Neural progenitor cell (in vitro differentiated cells): Measurements from ENCODE around the gene RNF157. TPM values are rescaled to one million over a fixed set of nuclear protein-coding genes. Genes with fewer than 3 reads are reported as not detected.
A peak's percentile ranks its signal among the peaks of the same experiment; 100 is the strongest.

Source experiments
- DNase-seq: peaks from one replicate; pipeline ENCODE4 v3.0.0-alpha.2; 2016; ENCODE audit warnings: low spot score
- H2AFZ ChIP-seq: fragments of 200-600 bp; sonication (generic); replicated peaks from 2 replicates; pipeline ENCODE4 v1.6.1; 2016; ENCODE audit warnings: antibody characterized with exemption
- H3F3A ChIP-seq: fragments of 200-600 bp; sonication (generic); 2 replicates; pipeline ENCODE4 v1.6.1; 2016; ENCODE audit warnings: antibody characterized with exemption, low read depth
- H3K27ac ChIP-seq: fragments of 200-600 bp; sonication (generic); 2 replicates; pipeline ENCODE4 v1.5.1; 2016; ENCODE audit warnings: mild to moderate bottlenecking
- H3K27me3 ChIP-seq: fragments of 200-600 bp; sonication (generic); 2 replicates; pipeline ENCODE4 v1.6.1; 2016; ENCODE audit warnings: mild to moderate bottlenecking, moderate library complexity
- H3K36me3 ChIP-seq: fragments of 200-600 bp; sonication (generic); 2 replicates; pipeline ENCODE4 v1.5.1; 2016
- H3K4me1 ChIP-seq: fragments of 200-600 bp; sonication (generic); 2 replicates; pipeline ENCODE4 v1.6.1; 2016; ENCODE audit warnings: mixed run types
- H3K4me2 ChIP-seq: fragments of 200-600 bp; sonication (generic); 2 replicates; pipeline ENCODE4 v1.6.1; 2016
- H3K4me3 ChIP-seq: fragments of 200-600 bp; sonication (generic); 2 replicates; pipeline ENCODE4 v1.5.1; 2016
- H3K79me2 ChIP-seq: fragments of 200-600 bp; sonication (generic); 2 replicates; pipeline ENCODE4 v1.6.1; 2016; ENCODE audit warnings: low read depth
- H3K9ac ChIP-seq: fragments of 200-600 bp; sonication (generic); 2 replicates; pipeline ENCODE4 v1.6.1; 2016
- H3K9me3 ChIP-seq: fragments of 200-600 bp; sonication (generic); 2 replicates; pipeline ENCODE4 v1.5.1; 2016; ENCODE audit warnings: low read depth
- H4K20me1 ChIP-seq: fragments of 200-600 bp; sonication (generic); 2 replicates; pipeline ENCODE4 v1.6.1; 2016; ENCODE audit warnings: low read depth
- H3K27ac Mint-ChIP-seq: 3 replicates; pipeline ENCODE4 v1.8.0; 2021; ENCODE audit warnings: mixed read lengths
- H3K27me3 Mint-ChIP-seq: 2 replicates; pipeline ENCODE4 v1.8.0; 2022; ENCODE audit warnings: low read depth, mild to moderate bottlenecking, inconsistent platforms, moderate library complexity, mixed read lengths; ENCODE audit not compliant: insufficient read depth
- H3K36me3 Mint-ChIP-seq: 3 replicates; pipeline ENCODE4 v1.8.0; 2021; ENCODE audit warnings: mixed read lengths
- H3K4me1 Mint-ChIP-seq: 3 replicates; pipeline ENCODE4 v1.8.0; 2021; ENCODE audit warnings: mixed read lengths
- H3K4me3 Mint-ChIP-seq: 3 replicates; pipeline ENCODE4 v1.8.0; 2021; ENCODE audit warnings: mild to moderate bottlenecking, moderate library complexity, mixed read lengths
- H3K9me3 Mint-ChIP-seq: 3 replicates; pipeline ENCODE4 v1.8.0; 2020; ENCODE audit warnings: mixed read lengths
- CTCF ChIP-seq: fragments of 200-600 bp; sonication (generic); IDR thresholded peaks from 2 replicates; pipeline ENCODE4 v1.5.1; 2017; ENCODE audit warnings: antibody characterized with exemption, mild to moderate bottlenecking
- EZH2 ChIP-seq: fragments of 200-600 bp; sonication (generic); IDR thresholded peaks from 2 replicates; pipeline ENCODE4 v1.6.1; 2017; ENCODE audit warnings: antibody characterized with exemption, mild to moderate bottlenecking, moderate library complexity
- EZH2phosphoT487 ChIP-seq: fragments of 200-600 bp; sonication (generic); IDR thresholded peaks from 2 replicates; pipeline ENCODE4 v1.6.1; 2017; ENCODE audit warnings: antibody characterized with exemption
- total RNA-seq: library from RNA; depleted of rRNA; stranded (reverse); fragments of >200 nt; gene quantifications from 2 replicates; pipeline ENCODE4 v1.2.3, GENCODE V29; 2015; ENCODE audit warnings: low replicate concordance

Gene RNF157
- total RNA-seq, 1 donor from 2014 or later = 21.0 TPM

- H3K27me3 ChIP-seq = no peaks in the 10 kb centered on the region
- H3K79me2 ChIP-seq = no peaks in the 10 kb centered on the region
- H3K27ac ChIP-seq = no peak overlapping the region
- no peaks in the 10 kb centered on the region for H3F3A ChIP-seq
- H3K36me3 ChIP-seq = no peaks in the 10 kb centered on the region
- H3K9me3 Mint-ChIP-seq = no peaks in the 10 kb centered on the region
- no peaks in the 10 kb centered on the region for H4K20me1 ChIP-seq
- no peak overlapping the region for H3K4me2 ChIP-seq
- peaks cover 6% of the 10 kb centered on the region for H3K27me3 Mint-ChIP-seq
- no peak overlapping the region for H3K4me3 ChIP-seq
- H3K36me3 Mint-ChIP-seq = no peaks in the 10 kb centered on the region
- H3K9me3 ChIP-seq = no peaks in the 10 kb centered on the region
- H3K27ac Mint-ChIP-seq = no peak overlapping the region
- DNase-seq = no peak
- H3K4me1 Mint-ChIP-seq = no peaks in the 10 kb centered on the region
- H3K4me3 Mint-ChIP-seq = no peak overlapping the region
- TF ChIP-seq CTCF = no peak
- no peak for TF ChIP-seq EZH2phosphoT487
- no peak for TF ChIP-seq EZH2
- no peak overlapping the region for H3K9ac ChIP-seq
- H2AFZ ChIP-seq = no peak overlapping the region
- H3K4me1 ChIP-seq = no peaks in the 10 kb centered on the region
Observed at GRCh38 chr17:76111956-76112355, 128.3 kb downstream of the RNF157 start.

GRCh38 chr17:76107509-76107908, 132.8 kb downstream of the RNF157 start:
- Histone ChIP-seq H2AFZ (no peak overlapping the region), H3K9me3 (no peaks in the 10 kb centered on the region), H4K20me1 (no peaks in the 10 kb centered on the region), H3K4me1 (peaks cover 11% of the 10 kb centered on the region), H3K27ac (no peak overlapping the region), H3K4me3 (no peak overlapping the region), H3K27me3 (no peaks in the 10 kb centered on the region), H3K79me2 (peaks cover 10% of the 10 kb centered on the region), H3F3A (peaks cover 25% of the 10 kb centered on the region), H3K36me3 (no peaks in the 10 kb centered on the region), H3K9ac (no peak overlapping the region), H3K4me2 (no peak overlapping the region)
- Mint-ChIP-seq H3K27me3 (peaks cover 10% of the 10 kb centered on the region), H3K36me3 (no peaks in the 10 kb centered on the region), H3K4me3 (no peak overlapping the region), H3K9me3 (no peaks in the 10 kb centered on the region), H3K4me1 (peaks cover 24% of the 10 kb centered on the region), H3K27ac (no peak overlapping the region)
- TF ChIP-seq EZH2 = no peak
- TF ChIP-seq CTCF = peak; percentile 40
- no peak for TF ChIP-seq EZH2phosphoT487
- peak; percentile 19 for DNase-seq

- no peak for DNase-seq
- Mint-ChIP-seq H3K4me1 (peaks cover 24% of the 10 kb centered on the region), H3K27me3 (peaks cover 10% of the 10 kb centered on the region), H3K36me3 (peaks cover 4% of the 10 kb centered on the region), H3K4me3 (no peak overlapping the region), H3K27ac (no peak overlapping the region), H3K9me3 (no peaks in the 10 kb centered on the region)
- Histone ChIP-seq H3K9me3 (no peaks in the 10 kb centered on the region), H3K9ac (no peak overlapping the region), H3K27me3 (no peaks in the 10 kb centered on the region), H3K27ac (no peak overlapping the region), H3K4me2 (no peak overlapping the region), H2AFZ (peak overlapping the region; percentile 48), H3K79me2 (peaks cover 18% of the 10 kb centered on the region), H3F3A (peaks cover 25% of the 10 kb centered on the region), H3K36me3 (no peaks in the 10 kb centered on the region), H4K20me1 (no peaks in the 10 kb centered on the region), H3K4me1 (peaks cover 12% of the 10 kb centered on the region), H3K4me3 (no peak overlapping the region)
- no peak for TF ChIP-seq EZH2
- no peak for TF ChIP-seq CTCF
- no peak for TF ChIP-seq EZH2phosphoT487
Observed at GRCh38 chr17:76106703-76107102, 133.6 kb downstream of the RNF157 start.
